Calu3 (cell line): ENCODE results near the gene FAM193A. TPM values are rescaled to one million over a fixed set of nuclear protein-coding genes. Genes with fewer than 3 reads are reported as not detected.

Experiments
- BruUV-seq: library from RNA; stranded (reverse); fragments of 400-500 nt; replicated peaks from 2 replicates; lab custom pipeline; 2021; lab: Mats Ljungman, UMichigan
- CTCF ChIA-PET: fragments of 300-600 bp; sonication (Branson Sonifier 250); formaldehyde crosslinking; loops from one replicate; lab custom pipeline; 2022; ENCODE audit warnings: antibody characterized with exemption; lab: Charles Lee
- DNase-seq: peaks from one replicate; pipeline ENCODE4 v3.0.0; 2022
- H3K27ac Mint-ChIP-seq: one replicate; pipeline ENCODE4 v1.8.0; 2022; ENCODE audit warnings: mixed read lengths; ENCODE audit not compliant: unreplicated experiment
- H3K27me3 Mint-ChIP-seq: one replicate; pipeline ENCODE4 v1.8.0; 2022; ENCODE audit warnings: mixed read lengths; ENCODE audit not compliant: unreplicated experiment
- H3K36me3 Mint-ChIP-seq: one replicate; pipeline ENCODE4 v1.8.0; 2022; ENCODE audit warnings: mild to moderate bottlenecking, moderate library complexity, mixed read lengths; ENCODE audit not compliant: insufficient read depth, unreplicated experiment
- H3K4me1 Mint-ChIP-seq: one replicate; pipeline ENCODE4 v1.8.0; 2022; ENCODE audit warnings: mild to moderate bottlenecking, low read depth, mixed read lengths; ENCODE audit not compliant: unreplicated experiment
- H3K4me3 Mint-ChIP-seq: one replicate; pipeline ENCODE4 v1.8.0; 2022; ENCODE audit warnings: mild to moderate bottlenecking, low read depth, moderate library complexity, mixed read lengths; ENCODE audit not compliant: unreplicated experiment
- H3K9me3 Mint-ChIP-seq: one replicate; pipeline ENCODE4 v1.8.0; 2022; ENCODE audit warnings: low read depth, mixed read lengths; ENCODE audit not compliant: unreplicated experiment
- intact Hi-C: fragments of 100-400 bp; cut with micrococcal nuclease; formaldehyde crosslinking; loops from one replicate; pipeline ENCODE4 v1.10.0; 2022; ENCODE audit not compliant: unreplicated experiment
- total RNA-seq: library from RNA; stranded (reverse); gene quantifications from 2 replicates; pipeline ENCODE4 v1.2.3, GENCODE V29; 2022
- TF ChIP-seq, protein P1 (sequence below): fragments of 200-600 bp; IDR thresholded peaks from one replicate; pipeline ENCODE4 v1.8.0; 2022; ENCODE audit warnings: antibody characterized with exemption; ENCODE audit not compliant: unreplicated experiment

The FAM193A gene
- total RNA-seq, 1 experiment from 2014 or later: 20.0 TPM

DNA sequence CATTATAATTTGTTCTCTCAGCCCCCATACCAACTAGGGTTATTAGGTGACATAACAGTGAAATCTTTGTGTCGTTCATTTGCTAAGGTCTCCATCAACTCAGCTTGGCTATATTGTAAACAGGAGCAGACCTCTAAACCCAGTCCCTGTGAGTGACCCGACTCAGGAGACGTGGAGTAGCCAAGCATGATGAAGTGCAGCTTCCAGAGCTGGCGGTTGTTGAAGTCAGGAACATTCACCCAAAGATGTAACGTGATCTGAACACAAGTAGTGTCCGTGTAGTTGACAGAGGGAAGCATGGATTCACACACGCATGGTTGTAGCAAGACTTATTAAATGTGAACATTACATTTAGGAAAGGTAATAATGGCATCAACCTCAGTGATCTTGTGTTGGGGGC is 102.3 kb downstream of the FAM193A start:
- Mint-ChIP-seq H3K9me3 (no peaks in the 10 kb centered on the region), H3K36me3 (peaks cover 11% of the 10 kb centered on the region), H3K4me3 (no peak overlapping the region), H3K27ac (no peak overlapping the region), H3K4me1 (no peaks in the 10 kb centered on the region), H3K27me3 (no peaks in the 10 kb centered on the region)
- CTCF ChIA-PET: no interaction called here
- TF ChIP-seq, protein P1, sequence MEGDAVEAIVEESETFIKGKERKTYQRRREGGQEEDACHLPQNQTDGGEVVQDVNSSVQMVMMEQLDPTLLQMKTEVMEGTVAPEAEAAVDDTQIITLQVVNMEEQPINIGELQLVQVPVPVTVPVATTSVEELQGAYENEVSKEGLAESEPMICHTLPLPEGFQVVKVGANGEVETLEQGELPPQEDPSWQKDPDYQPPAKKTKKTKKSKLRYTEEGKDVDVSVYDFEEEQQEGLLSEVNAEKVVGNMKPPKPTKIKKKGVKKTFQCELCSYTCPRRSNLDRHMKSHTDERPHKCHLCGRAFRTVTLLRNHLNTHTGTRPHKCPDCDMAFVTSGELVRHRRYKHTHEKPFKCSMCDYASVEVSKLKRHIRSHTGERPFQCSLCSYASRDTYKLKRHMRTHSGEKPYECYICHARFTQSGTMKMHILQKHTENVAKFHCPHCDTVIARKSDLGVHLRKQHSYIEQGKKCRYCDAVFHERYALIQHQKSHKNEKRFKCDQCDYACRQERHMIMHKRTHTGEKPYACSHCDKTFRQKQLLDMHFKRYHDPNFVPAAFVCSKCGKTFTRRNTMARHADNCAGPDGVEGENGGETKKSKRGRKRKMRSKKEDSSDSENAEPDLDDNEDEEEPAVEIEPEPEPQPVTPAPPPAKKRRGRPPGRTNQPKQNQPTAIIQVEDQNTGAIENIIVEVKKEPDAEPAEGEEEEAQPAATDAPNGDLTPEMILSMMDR: no peak
- no TSS peak for BruUV-seq
- intact Hi-C loops: no loop called here
- DNase-seq: no peak

DNA sequence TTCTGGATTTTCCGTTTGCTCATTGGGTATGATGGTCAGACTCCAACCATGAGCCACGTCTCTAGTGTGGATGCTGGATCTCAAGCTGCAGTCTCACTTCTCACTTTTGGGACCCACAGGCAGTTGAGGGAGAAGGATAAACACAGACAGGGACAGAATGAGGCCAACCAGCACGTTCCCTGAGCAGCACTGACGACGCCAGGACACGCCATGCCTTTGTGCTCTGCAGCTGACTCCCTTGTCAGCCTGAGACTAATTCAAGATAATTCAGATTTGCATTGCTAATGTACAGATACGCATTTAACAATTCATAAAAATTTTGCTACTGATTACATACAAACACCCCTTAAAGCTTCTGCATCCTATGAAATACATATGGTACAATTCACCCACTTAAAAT is 106.5 kb downstream of the FAM193A start:
- Mint-ChIP-seq H3K27me3 (no peaks in the 10 kb centered on the region), H3K4me3 (no peak overlapping the region), H3K36me3 (peaks cover 28% of the 10 kb centered on the region), H3K9me3 (no peaks in the 10 kb centered on the region), H3K27ac (no peak overlapping the region), H3K4me1 (no peaks in the 10 kb centered on the region)
- TF ChIP-seq, protein P1: no peak
- DNase-seq: no peak
- no TSS peak for BruUV-seq
- CTCF ChIA-PET: no interaction called here
- intact Hi-C loops: no loop called here

DNA sequence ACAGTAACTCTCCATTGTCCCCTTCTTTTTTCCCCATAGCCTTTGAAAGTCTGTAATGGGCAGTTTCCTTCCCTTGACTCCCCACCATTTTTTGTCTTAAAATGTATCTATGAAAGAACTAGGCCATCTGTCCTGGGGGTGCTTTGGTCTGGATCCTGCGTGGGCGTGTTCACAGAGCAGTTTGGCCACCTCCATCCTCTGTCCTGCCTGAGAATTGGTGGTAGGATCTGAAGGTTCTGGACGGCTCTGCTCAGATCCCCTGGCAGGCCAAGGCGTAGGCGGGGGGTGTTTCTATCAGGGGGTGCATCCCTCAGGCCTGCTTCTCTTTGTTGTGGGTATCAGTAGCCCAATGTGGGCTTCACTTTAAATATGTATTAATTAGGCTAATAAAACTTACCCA is 107.1 kb downstream of the FAM193A start:
- DNase-seq: no peak
- no TSS peak for BruUV-seq
- no peak overlapping the region for H3K4me3 Mint-ChIP-seq
- no peak overlapping the region for H3K27ac Mint-ChIP-seq
- CTCF ChIA-PET: no interaction called here
- intact Hi-C loops: no loop called here
- no peaks in the 10 kb centered on the region for H3K4me1 Mint-ChIP-seq
- TF ChIP-seq, protein P1: no peak
- no peaks in the 10 kb centered on the region for H3K9me3 Mint-ChIP-seq
- peaks cover 28% of the 10 kb centered on the region for H3K36me3 Mint-ChIP-seq
- H3K27me3 Mint-ChIP-seq: no peaks in the 10 kb centered on the region

DNA sequence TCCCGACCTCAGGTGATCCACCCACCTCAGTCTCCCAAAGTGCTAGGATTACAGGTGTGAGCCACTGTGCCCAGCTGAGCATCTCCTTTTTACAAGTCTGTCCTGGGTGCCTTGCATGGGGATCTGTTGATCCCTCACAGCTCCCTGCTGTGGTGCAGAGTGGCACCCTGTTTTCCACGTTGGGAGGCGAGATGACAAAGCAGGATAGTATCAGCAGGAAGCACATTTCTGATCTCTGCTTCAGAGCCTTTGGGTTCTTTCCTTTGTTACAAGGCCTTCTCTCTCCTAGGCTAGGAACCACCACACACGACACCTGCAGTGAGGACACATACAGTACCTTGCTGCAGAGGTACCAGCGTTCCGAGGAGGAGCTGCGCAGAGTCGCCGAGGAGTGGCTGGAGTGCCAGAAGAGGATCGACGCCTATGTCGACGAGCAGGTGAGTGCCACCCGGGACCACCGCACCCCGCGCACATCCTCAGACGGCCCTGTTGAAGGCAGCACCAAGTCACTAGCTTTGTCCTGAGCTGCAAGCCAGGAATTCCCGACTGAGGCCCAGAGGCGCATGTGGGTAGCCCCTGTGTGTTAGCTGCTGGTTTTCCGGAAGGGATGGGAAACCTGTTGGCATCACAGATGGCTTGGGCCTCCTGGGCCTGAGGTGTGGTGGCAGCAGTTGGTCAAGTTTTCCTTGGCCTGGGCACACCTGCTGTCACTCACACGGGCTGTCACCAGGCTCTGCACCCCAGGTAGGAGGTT is 110.1 kb downstream of the FAM193A start:
- no peak overlapping the region for H3K4me3 Mint-ChIP-seq
- no peak overlapping the region for H3K27ac Mint-ChIP-seq
- CTCF ChIA-PET: no interaction called here
- intact Hi-C loops: no loop called here
- no peaks in the 10 kb centered on the region for H3K4me1 Mint-ChIP-seq
- TF ChIP-seq, protein P1: no peak
- H3K27me3 Mint-ChIP-seq: no peaks in the 10 kb centered on the region
- DNase-seq: no peak
- no peaks in the 10 kb centered on the region for H3K9me3 Mint-ChIP-seq
- peaks cover 32% of the 10 kb centered on the region for H3K36me3 Mint-ChIP-seq
- BruUV-seq: no TSS peak
